H1 (cell line): ENCODE results near the gene PRKAR1B.

Experiments used
- CEBPB ChIP-seq: IDR thresholded peaks from 2 replicates; pipeline ENCODE4 v1.6.1; 2012; ENCODE audit warnings: low read depth, low read length
- CHD1 ChIP-seq: IDR thresholded peaks from 2 replicates; pipeline ENCODE4 v1.6.1; 2012; ENCODE audit warnings: low read depth, low read length, improper control_type of control experiment
- EP300 ChIP-seq, 2 experiments: IDR thresholded peaks; 1 replicate in 1 of 2; 2 replicates in 1 of 2; pipeline ENCODE4 v1.6.1; 2011 to 2012; ENCODE audit warnings: low read depth in 2 of 2, low read length in 2 of 2, mild to moderate bottlenecking in 2 of 2, borderline replicate concordance in 1 of 2, inconsistent platforms in 1 of 2, moderate library complexity in 1 of 2
- EZH2 ChIP-seq: fragments of 200-600 bp; sonication (generic); IDR thresholded peaks from 2 replicates; pipeline ENCODE4 v1.7.1; 2012; ENCODE audit warnings: low read depth, mild to moderate bottlenecking, moderate library complexity, low read length, inconsistent platforms; ENCODE audit not compliant: severe bottlenecking
- MAFK ChIP-seq: IDR thresholded peaks from 2 replicates; pipeline ENCODE4 v1.6.1; 2012; ENCODE audit warnings: low read depth, mild to moderate bottlenecking, improper control_type of control experiment, low read length
- POLR2A ChIP-seq, 2 experiments: IDR thresholded peaks; 1 replicate in 1 of 2; 2 replicates in 1 of 2; pipeline ENCODE4 v1.6.1; 2011; ENCODE audit warnings: low read depth in 2 of 2, low read length in 2 of 2, mild to moderate bottlenecking in 2 of 2; ENCODE audit errors: control extremely low read depth in 1 of 2
- SRF ChIP-seq: IDR thresholded peaks from 2 replicates; pipeline ENCODE4 v1.6.1; 2011; ENCODE audit warnings: mild to moderate bottlenecking, low read depth, low read length, moderate library complexity
- TAF1 ChIP-seq: IDR thresholded peaks from 2 replicates; pipeline ENCODE4 v1.6.1; 2011; ENCODE audit warnings: mild to moderate bottlenecking, low read depth, low read length
- TEAD4 ChIP-seq: IDR thresholded peaks from 2 replicates; pipeline ENCODE4 v1.6.1; 2012; ENCODE audit warnings: low read depth, low read length, inconsistent platforms, mixed read lengths
- YY1 ChIP-seq: IDR thresholded peaks from 2 replicates; pipeline ENCODE4 v1.6.1; 2011; ENCODE audit warnings: low read depth, mild to moderate bottlenecking, low read length
- TF ChIP-seq, protein P1 (sequence below), 3 experiments: IDR thresholded peaks; 1 replicate in 2 of 3; 2 replicates in 1 of 3; pipeline versions ENCODE4 v1.5.1 to v1.6.1; 2011; ENCODE audit warnings: low read length in 3 of 3, mild to moderate bottlenecking in 3 of 3, inconsistent platforms in 2 of 3, low read depth in 1 of 3, moderate library complexity in 1 of 3; ENCODE audit not compliant: insufficient read depth in 1 of 3; ENCODE audit errors: control extremely low read depth in 1 of 3
- TF ChIP-seq, protein P2 (sequence below): fragments of 300-600 bp; sonication (generic); IDR thresholded peaks from 2 replicates; pipeline ENCODE4 v1.7.1; 2012; ENCODE audit warnings: low read length, moderate library complexity, mild to moderate bottlenecking, inconsistent platforms; ENCODE audit not compliant: insufficient replicate concordance

- TF ChIP-seq, protein P1, sequence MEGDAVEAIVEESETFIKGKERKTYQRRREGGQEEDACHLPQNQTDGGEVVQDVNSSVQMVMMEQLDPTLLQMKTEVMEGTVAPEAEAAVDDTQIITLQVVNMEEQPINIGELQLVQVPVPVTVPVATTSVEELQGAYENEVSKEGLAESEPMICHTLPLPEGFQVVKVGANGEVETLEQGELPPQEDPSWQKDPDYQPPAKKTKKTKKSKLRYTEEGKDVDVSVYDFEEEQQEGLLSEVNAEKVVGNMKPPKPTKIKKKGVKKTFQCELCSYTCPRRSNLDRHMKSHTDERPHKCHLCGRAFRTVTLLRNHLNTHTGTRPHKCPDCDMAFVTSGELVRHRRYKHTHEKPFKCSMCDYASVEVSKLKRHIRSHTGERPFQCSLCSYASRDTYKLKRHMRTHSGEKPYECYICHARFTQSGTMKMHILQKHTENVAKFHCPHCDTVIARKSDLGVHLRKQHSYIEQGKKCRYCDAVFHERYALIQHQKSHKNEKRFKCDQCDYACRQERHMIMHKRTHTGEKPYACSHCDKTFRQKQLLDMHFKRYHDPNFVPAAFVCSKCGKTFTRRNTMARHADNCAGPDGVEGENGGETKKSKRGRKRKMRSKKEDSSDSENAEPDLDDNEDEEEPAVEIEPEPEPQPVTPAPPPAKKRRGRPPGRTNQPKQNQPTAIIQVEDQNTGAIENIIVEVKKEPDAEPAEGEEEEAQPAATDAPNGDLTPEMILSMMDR (IDR thresholded peaks at IDR 0.05; ENCODE audit: control extremely low read depth in 1 of 3, insufficient read depth in 1 of 3, low read depth in 1 of 3, low read length in 3 of 3): no peak
- TF ChIP-seq EZH2 (no peak), YY1 (no peak), TAF1 (no peak), POLR2A (IDR thresholded peaks at IDR 0.05; ENCODE audit: control extremely low read depth in 1 of 2, low read depth in 2 of 2, low read length in 2 of 2) (no peak), MAFK (no peak), SRF (no peak), EP300 (IDR thresholded peaks at IDR 0.05; ENCODE audit: borderline replicate concordance in 1 of 2, low read depth in 2 of 2, low read length in 2 of 2) (no peak), TEAD4 (no peak), CEBPB (no peak), CHD1 (no peak)
- TF ChIP-seq, protein P2, sequence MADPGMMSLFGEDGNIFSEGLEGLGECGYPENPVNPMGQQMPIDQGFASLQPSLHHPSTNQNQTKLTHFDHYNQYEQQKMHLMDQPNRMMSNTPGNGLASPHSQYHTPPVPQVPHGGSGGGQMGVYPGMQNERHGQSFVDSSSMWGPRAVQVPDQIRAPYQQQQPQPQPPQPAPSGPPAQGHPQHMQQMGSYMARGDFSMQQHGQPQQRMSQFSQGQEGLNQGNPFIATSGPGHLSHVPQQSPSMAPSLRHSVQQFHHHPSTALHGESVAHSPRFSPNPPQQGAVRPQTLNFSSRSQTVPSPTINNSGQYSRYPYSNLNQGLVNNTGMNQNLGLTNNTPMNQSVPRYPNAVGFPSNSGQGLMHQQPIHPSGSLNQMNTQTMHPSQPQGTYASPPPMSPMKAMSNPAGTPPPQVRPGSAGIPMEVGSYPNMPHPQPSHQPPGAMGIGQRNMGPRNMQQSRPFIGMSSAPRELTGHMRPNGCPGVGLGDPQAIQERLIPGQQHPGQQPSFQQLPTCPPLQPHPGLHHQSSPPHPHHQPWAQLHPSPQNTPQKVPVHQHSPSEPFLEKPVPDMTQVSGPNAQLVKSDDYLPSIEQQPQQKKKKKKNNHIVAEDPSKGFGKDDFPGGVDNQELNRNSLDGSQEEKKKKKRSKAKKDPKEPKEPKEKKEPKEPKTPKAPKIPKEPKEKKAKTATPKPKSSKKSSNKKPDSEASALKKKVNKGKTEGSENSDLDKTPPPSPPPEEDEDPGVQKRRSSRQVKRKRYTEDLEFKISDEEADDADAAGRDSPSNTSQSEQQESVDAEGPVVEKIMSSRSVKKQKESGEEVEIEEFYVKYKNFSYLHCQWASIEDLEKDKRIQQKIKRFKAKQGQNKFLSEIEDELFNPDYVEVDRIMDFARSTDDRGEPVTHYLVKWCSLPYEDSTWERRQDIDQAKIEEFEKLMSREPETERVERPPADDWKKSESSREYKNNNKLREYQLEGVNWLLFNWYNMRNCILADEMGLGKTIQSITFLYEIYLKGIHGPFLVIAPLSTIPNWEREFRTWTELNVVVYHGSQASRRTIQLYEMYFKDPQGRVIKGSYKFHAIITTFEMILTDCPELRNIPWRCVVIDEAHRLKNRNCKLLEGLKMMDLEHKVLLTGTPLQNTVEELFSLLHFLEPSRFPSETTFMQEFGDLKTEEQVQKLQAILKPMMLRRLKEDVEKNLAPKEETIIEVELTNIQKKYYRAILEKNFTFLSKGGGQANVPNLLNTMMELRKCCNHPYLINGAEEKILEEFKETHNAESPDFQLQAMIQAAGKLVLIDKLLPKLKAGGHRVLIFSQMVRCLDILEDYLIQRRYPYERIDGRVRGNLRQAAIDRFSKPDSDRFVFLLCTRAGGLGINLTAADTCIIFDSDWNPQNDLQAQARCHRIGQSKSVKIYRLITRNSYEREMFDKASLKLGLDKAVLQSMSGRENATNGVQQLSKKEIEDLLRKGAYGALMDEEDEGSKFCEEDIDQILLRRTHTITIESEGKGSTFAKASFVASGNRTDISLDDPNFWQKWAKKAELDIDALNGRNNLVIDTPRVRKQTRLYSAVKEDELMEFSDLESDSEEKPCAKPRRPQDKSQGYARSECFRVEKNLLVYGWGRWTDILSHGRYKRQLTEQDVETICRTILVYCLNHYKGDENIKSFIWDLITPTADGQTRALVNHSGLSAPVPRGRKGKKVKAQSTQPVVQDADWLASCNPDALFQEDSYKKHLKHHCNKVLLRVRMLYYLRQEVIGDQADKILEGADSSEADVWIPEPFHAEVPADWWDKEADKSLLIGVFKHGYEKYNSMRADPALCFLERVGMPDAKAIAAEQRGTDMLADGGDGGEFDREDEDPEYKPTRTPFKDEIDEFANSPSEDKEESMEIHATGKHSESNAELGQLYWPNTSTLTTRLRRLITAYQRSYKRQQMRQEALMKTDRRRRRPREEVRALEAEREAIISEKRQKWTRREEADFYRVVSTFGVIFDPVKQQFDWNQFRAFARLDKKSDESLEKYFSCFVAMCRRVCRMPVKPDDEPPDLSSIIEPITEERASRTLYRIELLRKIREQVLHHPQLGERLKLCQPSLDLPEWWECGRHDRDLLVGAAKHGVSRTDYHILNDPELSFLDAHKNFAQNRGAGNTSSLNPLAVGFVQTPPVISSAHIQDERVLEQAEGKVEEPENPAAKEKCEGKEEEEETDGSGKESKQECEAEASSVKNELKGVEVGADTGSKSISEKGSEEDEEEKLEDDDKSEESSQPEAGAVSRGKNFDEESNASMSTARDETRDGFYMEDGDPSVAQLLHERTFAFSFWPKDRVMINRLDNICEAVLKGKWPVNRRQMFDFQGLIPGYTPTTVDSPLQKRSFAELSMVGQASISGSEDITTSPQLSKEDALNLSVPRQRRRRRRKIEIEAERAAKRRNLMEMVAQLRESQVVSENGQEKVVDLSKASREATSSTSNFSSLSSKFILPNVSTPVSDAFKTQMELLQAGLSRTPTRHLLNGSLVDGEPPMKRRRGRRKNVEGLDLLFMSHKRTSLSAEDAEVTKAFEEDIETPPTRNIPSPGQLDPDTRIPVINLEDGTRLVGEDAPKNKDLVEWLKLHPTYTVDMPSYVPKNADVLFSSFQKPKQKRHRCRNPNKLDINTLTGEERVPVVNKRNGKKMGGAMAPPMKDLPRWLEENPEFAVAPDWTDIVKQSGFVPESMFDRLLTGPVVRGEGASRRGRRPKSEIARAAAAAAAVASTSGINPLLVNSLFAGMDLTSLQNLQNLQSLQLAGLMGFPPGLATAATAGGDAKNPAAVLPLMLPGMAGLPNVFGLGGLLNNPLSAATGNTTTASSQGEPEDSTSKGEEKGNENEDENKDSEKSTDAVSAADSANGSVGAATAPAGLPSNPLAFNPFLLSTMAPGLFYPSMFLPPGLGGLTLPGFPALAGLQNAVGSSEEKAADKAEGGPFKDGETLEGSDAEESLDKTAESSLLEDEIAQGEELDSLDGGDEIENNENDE: no peak
Measured at GRCh38 chr7:646487-646886, 80.6 kb downstream of the PRKAR1B start.
